GM12878 (cell line): ENCODE measurements around the gene GUCY2D. TPM values are rescaled to one million over a fixed set of nuclear protein-coding genes. Genes with fewer than 3 reads are reported as not detected.
"Not testable (repeated sequence)": the region's sequence is repeated elsewhere in the genome, so short reads cannot be mapped to it uniquely, and the experiment has no call there.

Experiments used
- ATAC-seq: fragments of 200-7000 bp; cut with Tn5 transposase; 3 replicates; pipeline ENCODE4 v1.9.1; 2020; ENCODE audit warnings: mild to moderate bottlenecking, moderate library complexity
- BruUV-seq: library from RNA; stranded (reverse); fragments of 400-500 nt; replicated peaks from 2 replicates; lab custom pipeline; 2021; lab: Mats Ljungman, UMichigan
- CTCF ChIA-PET: fragments of 300-600 bp; sonication (Branson Sonifier 250); formaldehyde crosslinking; extraction: SDS; loops from one replicate; lab custom pipeline; 2021; ENCODE audit warnings: inconsistent platforms; lab: Yijun Ruan, JAX
- POLR2A ChIA-PET: fragments of 350-600 bp; formaldehyde crosslinking; extraction: SDS; loops from one replicate; lab custom pipeline; 2021; ENCODE audit warnings: inconsistent platforms; lab: Charles Lee
- RAD21 ChIA-PET: fragments of 300-600 bp; sonication (Branson Sonifier 250); formaldehyde crosslinking; loops from one replicate; lab custom pipeline; 2023; ENCODE audit warnings: antibody characterized with exemption; ENCODE audit not compliant: unreplicated experiment; lab: Charles Lee
- SMC1A ChIA-PET: fragments of 300-600 bp; sonication (Branson Sonifier 250); formaldehyde crosslinking; loops from one replicate; lab custom pipeline; 2023; ENCODE audit not compliant: unreplicated experiment, uncharacterized antibody; lab: Charles Lee
- DNase-seq: peaks from one replicate; pipeline ENCODE4 v3.0.0-alpha.2; 2011; ENCODE audit warnings: low read depth, low spot score
- FAIRE-seq: peaks from 3 replicates; lab custom pipeline; 2011; peaks lifted over from hg19 to GRCh38; lab: Jason Lieb, UNC
- H2AFZ ChIP-seq: 2 replicates; pipeline ENCODE4 v1.6.0; 2011; ENCODE audit warnings: low read depth, low read length, control low read depth; ENCODE audit not compliant: control insufficient read depth
- H3K27ac ChIP-seq: 2 replicates; pipeline ENCODE4 v1.5.1; 2011; ENCODE audit warnings: control low read depth; ENCODE audit not compliant: control insufficient read depth, insufficient read depth
- H3K27me3 ChIP-seq, 2 experiments: replicated peaks in 1 of 2; 2 replicates each; pipeline versions ENCODE4 v1.6.0 to v1.6.1; 2011; ENCODE audit warnings: low read length in 1 of 2; ENCODE audit not compliant: control insufficient read depth in 2 of 2, insufficient read depth in 2 of 2
- H3K36me3 ChIP-seq, 2 experiments: 2 replicates each; pipeline ENCODE4 v1.5.1; 2011; ENCODE audit warnings: low read length in 1 of 2; ENCODE audit not compliant: control insufficient read depth in 2 of 2, insufficient read depth in 2 of 2
- H3K4me1 ChIP-seq: 2 replicates; pipeline ENCODE4 v1.6.1; 2011; ENCODE audit warnings: mild to moderate bottlenecking, low read length, moderate library complexity, mixed read lengths; ENCODE audit not compliant: control insufficient read depth, insufficient read depth
- H3K4me2 ChIP-seq: 2 replicates; pipeline ENCODE4 v1.6.0; 2011; ENCODE audit warnings: control low read depth; ENCODE audit not compliant: control insufficient read depth, insufficient read depth
- H3K4me3 ChIP-seq: fragments of 200-600 bp; sonication (generic); 2 replicates; pipeline ENCODE4 v1.5.1; 2016
- H3K79me2 ChIP-seq: 2 replicates; pipeline ENCODE4 v1.6.0; 2011; ENCODE audit warnings: low read length; ENCODE audit not compliant: control insufficient read depth, insufficient read depth
- H3K9ac ChIP-seq: 2 replicates; pipeline ENCODE4 v1.8.0; 2011; ENCODE audit warnings: low read length, control low read depth, mixed read lengths; ENCODE audit not compliant: control insufficient read depth, insufficient read depth
- H3K9me3 ChIP-seq: replicated peaks from 3 replicates; pipeline ENCODE4 v1.5.1; 2011; ENCODE audit warnings: mild to moderate bottlenecking, low read length; ENCODE audit not compliant: control insufficient read depth, insufficient read depth
- H4K20me1 ChIP-seq: 2 replicates; pipeline ENCODE4 v1.6.0; 2011; ENCODE audit not compliant: control insufficient read depth, insufficient read depth
- BRCA1 ChIP-seq: IDR thresholded peaks from 2 replicates; pipeline ENCODE4 v1.6.1; 2011; ENCODE audit warnings: low read depth, low read length, improper control_type of control experiment
- DPF2 ChIP-seq: fragments of 450-650 bp; IDR thresholded peaks from 2 replicates; pipeline ENCODE4 v1.6.1; 2017; ENCODE audit warnings: mild to moderate bottlenecking
- IKZF2 ChIP-seq, 2 experiments: fragments of 450-650 bp; IDR thresholded peaks; 2 replicates each; pipeline ENCODE4 v1.6.1; 2017; ENCODE audit warnings: mild to moderate bottlenecking in 2 of 2, moderate library complexity in 2 of 2
- JUNB ChIP-seq: IDR thresholded peaks from 2 replicates; pipeline ENCODE4 v1.6.1; 2016; ENCODE audit warnings: antibody characterized with exemption, mild to moderate bottlenecking
- MTA2 ChIP-seq: fragments of 450-650 bp; IDR thresholded peaks from 2 replicates; pipeline ENCODE4 v1.6.1; 2016; ENCODE audit warnings: low read depth, mild to moderate bottlenecking, moderate library complexity
- NBN ChIP-seq: fragments of 450-650 bp; IDR thresholded peaks from 2 replicates; pipeline ENCODE4 v1.6.1; 2016
- POLR2AphosphoS5 ChIP-seq: IDR thresholded peaks from 2 replicates; pipeline ENCODE4 v1.6.1; 2011; ENCODE audit warnings: mild to moderate bottlenecking, low read length, inconsistent platforms
- PRDM15 ChIP-seq: fragments of 450-650 bp; formaldehyde crosslinking; IDR thresholded peaks from 2 replicates; pipeline ENCODE4 v1.4.0; 2020; ENCODE audit warnings: mild to moderate bottlenecking, moderate library complexity
- RELB ChIP-seq: fragments of 450-650 bp; IDR thresholded peaks from 2 replicates; pipeline ENCODE4 v1.6.1; 2017; ENCODE audit warnings: low read depth, mild to moderate bottlenecking, moderate library complexity
- TAF1 ChIP-seq: IDR thresholded peaks from 2 replicates; pipeline ENCODE4 v1.6.1; 2011; ENCODE audit warnings: mild to moderate bottlenecking, low read depth, low read length, borderline replicate concordance
- WGBS: methylation state at CpG from one replicate; pipeline ENCODE4 v1.1.6; 2016; ENCODE audit warnings: low lambda C conversion rate; ENCODE audit not compliant: insufficient replicate concordance, insufficient coverage; ENCODE audit errors: missing lambda C conversion rate; 5-methylcytosine and 5-hydroxymethylcytosine counted together
- in situ Hi-C: fragments of 300-500 bp; cut with MboI; formaldehyde crosslinking; loops from 9 replicates; pipeline ENCODE4 v1.14.3; 2018; ENCODE audit warnings: mixed read lengths
- intact Hi-C: fragments of 100-400 bp; cut with micrococcal nuclease; formaldehyde crosslinking; loops from one replicate; pipeline ENCODE4 v1.14.2; 2022; ENCODE audit not compliant: unreplicated experiment
- polyA plus RNA-seq, 11 experiments: library from polyadenylated mRNA; depleted of rRNA in 4 of 11; unstranded in 6 of 11; stranded (reverse) in 5 of 11; fragments of >200 nt; fragmentation: Nextera tagmentation in 4 of 11; fragmentation: Illumina TruSeq in 1 of 11; extraction: Ambion mirVana in 4 of 11; extraction: Trizol in 1 of 11; gene quantifications; 1 replicate in 1 of 11; 2 replicates in 10 of 11; pipeline versions ENCODE4 v1.2.1 to v1.2.3, GENCODE V29; 2011 to 2016; ENCODE audit warnings: inconsistent platforms in 2 of 11, missing spikeins in 2 of 11, low read depth in 1 of 11
- total RNA-seq, 4 experiments: library from RNA; depleted of rRNA in 3 of 4; stranded (reverse); fragments of >200 nt in 3 of 4; fragmentation: Illumina TruSeq in 1 of 4; extraction: Trizol in 1 of 4; gene quantifications; 2 replicates each; pipeline versions ENCODE4 v1.2.1 to v1.2.3, GENCODE V29; 2013 to 2021
- TF ChIP-seq, protein P1 (sequence below): fragments of 150-350 bp; IDR thresholded peaks from 2 replicates; pipeline ENCODE4 v1.6.1; 2014; ENCODE audit warnings: mild to moderate bottlenecking, low read depth, low read length

Gene GUCY2D
- total and polyA plus RNA-seq, 10 of the 15 experiments (the other 5 are each of a cell fraction or from before 2014, with no cell fraction given), result not detected

DNA sequence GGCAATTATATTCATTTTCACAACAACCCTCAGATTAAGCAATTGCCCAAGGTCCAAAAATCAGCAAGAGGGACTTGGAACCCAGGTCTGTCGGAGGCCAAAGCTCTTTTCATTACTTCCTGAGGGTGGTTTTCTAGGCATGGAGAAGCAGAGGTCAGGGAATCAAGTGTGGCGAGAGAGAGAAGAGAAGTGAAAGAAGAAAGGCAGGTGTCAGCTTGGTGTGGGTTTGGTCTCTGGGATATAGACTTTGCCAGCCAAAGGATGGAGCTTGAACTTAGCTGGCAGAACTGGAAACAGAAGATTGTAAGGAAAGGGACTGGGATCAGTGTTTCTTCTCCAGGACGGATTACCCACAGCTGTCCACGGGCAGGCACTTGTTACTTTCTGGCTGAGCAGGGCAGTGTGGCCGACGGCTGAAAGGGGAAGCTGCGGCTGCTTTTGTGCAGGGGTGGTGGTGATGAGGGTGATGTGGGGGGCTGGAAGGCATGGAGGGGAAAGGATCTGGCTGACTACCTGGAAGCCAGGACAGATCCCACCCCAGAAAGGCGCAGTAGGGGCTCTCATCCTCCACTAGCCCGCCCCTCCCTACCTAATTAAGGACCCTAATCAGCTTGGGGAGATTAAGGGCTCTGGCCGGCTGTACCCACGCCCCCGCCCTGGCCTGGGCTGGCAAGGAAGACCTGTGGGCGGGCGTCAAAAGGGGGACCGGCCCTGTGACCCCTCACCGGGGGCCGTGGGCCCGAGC, at the start of gene GUCY2D (continued):
- TF ChIP-seq PRDM15 (CRISPR knock-in tag) (no peak), IKZF2 (IDR thresholded peaks at IDR 0.05) (peak; percentile 68 to 70; a peak in 2 of 4 replicates), NBN (peak; percentile 24; the same call in 1 of the 2 replicates), POLR2AphosphoS5 (no peak), JUNB (no peak), BRCA1 (no peak), RELB (0 out of 2 replicates have a peak, but pooled peaks have one; percentile 53), MTA2 (peak; percentile 53; the same call in 1 of the 2 replicates), DPF2 (peak; percentile 70; the same call in 1 of the 2 replicates), TAF1 (no peak)
- TF ChIP-seq, protein P1, sequence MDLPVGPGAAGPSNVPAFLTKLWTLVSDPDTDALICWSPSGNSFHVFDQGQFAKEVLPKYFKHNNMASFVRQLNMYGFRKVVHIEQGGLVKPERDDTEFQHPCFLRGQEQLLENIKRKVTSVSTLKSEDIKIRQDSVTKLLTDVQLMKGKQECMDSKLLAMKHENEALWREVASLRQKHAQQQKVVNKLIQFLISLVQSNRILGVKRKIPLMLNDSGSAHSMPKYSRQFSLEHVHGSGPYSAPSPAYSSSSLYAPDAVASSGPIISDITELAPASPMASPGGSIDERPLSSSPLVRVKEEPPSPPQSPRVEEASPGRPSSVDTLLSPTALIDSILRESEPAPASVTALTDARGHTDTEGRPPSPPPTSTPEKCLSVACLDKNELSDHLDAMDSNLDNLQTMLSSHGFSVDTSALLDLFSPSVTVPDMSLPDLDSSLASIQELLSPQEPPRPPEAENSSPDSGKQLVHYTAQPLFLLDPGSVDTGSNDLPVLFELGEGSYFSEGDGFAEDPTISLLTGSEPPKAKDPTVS, result no peak

DNA sequence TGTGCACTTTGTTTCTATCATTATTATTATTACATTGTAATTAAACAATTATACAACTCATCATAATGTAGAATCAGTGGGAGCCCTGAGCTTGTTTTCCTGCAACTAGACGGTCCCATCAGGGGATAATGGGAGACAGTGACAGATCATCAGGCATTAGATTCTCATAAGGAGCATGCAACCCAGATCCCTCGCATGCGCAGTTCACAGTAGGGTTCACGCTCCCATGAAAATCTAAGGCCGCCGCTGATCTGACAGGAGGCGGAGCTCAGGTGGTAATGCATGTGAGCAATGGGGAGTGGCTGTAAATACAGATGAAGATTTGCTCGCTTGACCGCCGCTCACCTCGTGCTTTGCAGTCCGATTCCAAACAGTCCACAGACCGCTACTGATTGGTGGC, 49.1 kb upstream of the GUCY2D start:
- H3K79me2 ChIP-seq, H3K4me2 ChIP-seq, H3K27me3 ChIP-seq, H4K20me1 ChIP-seq, H2AFZ ChIP-seq, H3K36me3 ChIP-seq, in situ Hi-C loops, ATAC-seq, H3K9me3 ChIP-seq, H3K4me3 ChIP-seq, H3K9ac ChIP-seq, BruUV-seq, H3K27ac ChIP-seq, DNase-seq, FAIRE-seq, intact Hi-C loops: not testable (repeated sequence)
- ChIA-PET SMC1A (interaction anchor here (0.9 to 1.5 kb wide), 3 partner anchors 37 to 93 kb away, joined by 3 to 4 read pairs (median 3); no protein-coding TSS in a partner anchor), CTCF (interaction anchor here (0.7 to 1.8 kb wide), 5 partner anchors 20 to 127 kb away, joined by 3 to 4 read pairs (median 4); partner anchors contain the start of genes CNTROB, RNF227 and TRAPPC1), POLR2A (interaction anchor here (2.4 kb wide), 1 partner anchor 20 kb away, joined by 12 read pairs; the partner anchor contains the start of genes CNTROB and TRAPPC1), RAD21 (interaction anchor here (1.5 kb wide), 1 partner anchor 9 kb away, joined by 3 read pairs; no protein-coding TSS in a partner anchor)
- WGBS, result 97% methylated on average over 13 of the region's 13 CpGs
- peaks cover 12% of the 10 kb centered on the region for H3K4me1 ChIP-seq
